Lung microvascular endothelial cell (primary cell): ENCODE measurements around the gene ZNF546. TPM values are rescaled to one million over a fixed set of nuclear protein-coding genes. Genes with fewer than 3 reads are reported as not detected.
A peak's percentile ranks its signal among the peaks of the same experiment; 100 is the strongest.
"Not testable (repeated sequence)": the region's sequence is repeated elsewhere in the genome, so short reads cannot be mapped to it uniquely, and the experiment has no call there.

Experiments
- DNase-seq, 2 donors: peaks; one replicate each; pipeline versions ENCODE4 v3.0.0 to v3.0.0-alpha.2; 2010; ENCODE audit warnings: low read depth in 2 of 2
- total RNA-seq: library from RNA; depleted of rRNA; stranded (reverse); fragments of >200 nt; gene quantifications from 2 replicates; pipeline ENCODE4 v1.2.1, GENCODE V29; 2014

ZNF546 gene
- total RNA-seq = 2.4 and 5.6 TPM in 2 replicates

DNA sequence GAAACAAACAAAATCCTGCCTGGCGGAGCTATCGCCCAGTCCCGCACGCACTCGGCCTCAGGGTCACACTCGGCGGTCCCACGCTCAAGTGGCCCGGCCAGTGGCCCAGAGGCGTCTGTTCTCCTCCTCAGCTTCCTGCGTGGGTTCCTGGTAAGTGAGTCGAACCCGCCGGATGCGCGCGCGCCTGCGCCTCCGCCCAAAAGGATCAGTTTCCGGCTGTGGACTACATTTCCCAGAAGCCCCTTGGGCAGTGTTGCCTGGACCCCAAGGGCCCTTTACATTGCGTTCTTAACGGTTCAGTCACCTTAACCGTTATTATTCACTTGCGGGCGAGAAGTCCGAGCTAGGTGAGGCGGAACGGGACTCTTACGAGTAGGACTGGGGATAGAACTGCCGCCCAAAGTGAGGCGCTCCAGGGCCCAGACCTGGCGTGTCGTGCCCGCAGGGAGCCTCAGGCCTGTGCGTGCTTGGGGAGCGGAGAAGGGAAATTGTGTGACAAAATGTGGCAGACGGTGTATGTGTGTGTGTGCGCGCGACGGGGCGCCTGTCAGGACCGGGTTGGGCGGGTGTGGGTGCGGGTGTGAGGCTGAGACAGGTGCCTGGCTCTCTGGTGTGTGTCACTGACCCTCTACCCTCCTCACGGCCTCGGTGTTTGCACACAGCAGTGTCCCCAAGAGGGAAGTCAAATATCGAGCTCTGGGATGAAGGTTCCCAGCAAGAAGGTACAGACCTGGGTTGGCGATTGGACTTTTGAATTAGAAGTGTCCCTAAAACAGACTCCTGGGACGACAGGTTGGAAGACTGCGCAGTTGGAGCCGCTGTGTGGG lies at the start of gene ZNF546:
ZNF546 (plus strand) TSS at position 250 of the 827 bp plus-strand sequence. CDS start 1,267 bp downstream, outside the sequence.
- DNase-seq = peak; percentile 88 to 92

DNA sequence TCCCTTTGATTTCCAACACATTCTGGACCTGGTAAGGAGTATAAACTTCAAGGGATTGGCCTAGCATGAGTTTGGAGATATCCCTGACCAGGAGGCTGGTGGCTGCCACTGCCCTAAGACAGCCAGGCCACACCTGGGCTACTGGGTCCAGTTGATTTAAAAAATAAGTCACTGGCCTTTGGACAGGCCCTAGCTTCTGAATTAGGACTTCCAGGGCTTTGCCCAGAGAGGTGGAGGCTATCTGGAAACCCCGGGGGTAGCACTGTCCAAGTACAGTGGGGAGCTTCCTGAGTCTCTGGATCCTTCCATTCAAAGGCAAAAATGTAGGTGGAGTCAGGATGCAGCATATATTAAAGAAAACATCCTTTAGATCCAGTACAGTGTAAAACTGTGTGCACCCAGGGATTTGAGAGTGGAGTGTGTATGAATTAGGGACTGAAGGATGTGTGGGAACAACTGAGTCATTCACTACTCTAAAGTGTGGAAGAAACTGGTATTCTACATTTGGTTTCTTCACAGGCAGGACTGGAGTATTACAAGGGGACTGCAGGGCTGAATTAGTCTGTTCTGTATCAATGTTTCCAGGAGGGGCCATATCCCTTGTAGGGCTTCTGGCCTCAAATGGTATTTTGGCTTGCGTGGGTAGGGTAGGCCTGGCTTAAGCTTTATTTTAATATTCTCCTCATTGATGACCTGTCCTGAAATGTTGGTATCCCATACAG lies 47.7 kb upstream of the ZNF546 start:
- no peak for DNase-seq

DNA sequence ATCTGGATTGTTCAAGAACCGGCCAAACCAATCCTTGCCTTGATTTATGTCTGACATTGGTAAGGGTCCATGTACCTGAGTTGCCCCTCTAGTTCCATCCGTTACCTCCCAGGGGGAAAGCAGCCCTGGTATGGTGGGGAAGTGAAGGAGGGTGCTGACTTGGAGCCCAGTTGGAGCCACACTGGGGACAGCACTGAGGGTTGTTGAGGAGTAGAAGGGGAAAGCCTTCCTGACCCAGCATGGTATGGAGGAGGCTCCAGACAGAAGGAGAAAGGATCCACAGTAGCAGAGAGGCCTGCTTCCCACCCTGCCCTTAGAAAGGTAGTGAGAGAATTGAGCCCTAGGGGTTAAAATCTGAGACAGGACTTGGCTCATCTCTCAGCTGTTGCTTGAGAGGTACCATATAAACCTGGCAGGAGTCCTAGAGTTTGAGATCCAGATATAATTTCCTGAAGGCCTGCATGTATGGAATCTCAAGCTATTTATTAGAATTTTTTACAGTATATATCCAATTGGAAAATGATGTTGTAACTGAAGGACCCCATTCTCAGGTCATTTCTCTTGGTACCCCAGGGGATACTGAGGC lies 45.7 kb upstream of the ZNF546 start:
- DNase-seq = no peak

DNA sequence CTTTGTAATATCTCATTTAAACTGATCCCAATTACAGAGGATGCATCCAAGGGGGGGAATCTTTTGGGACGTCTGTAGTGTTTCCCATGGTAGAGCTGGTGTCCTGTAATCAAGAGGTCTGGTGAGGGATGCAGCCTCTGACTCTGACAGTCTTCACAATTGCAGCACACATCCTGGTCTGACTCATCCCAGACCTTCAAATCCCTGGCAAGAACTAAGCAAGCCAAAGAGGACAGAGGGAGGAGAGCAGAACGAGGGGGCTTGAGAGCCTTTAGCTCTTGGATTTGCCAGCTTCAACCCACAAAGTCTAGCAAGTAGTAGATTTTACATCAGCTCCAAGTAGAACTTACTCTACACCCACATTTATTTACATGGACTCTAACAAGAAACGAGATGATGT lies 45.2 kb upstream of the ZNF546 start:
- peak in 1 of 2 donors; percentile 47 for DNase-seq

DNA sequence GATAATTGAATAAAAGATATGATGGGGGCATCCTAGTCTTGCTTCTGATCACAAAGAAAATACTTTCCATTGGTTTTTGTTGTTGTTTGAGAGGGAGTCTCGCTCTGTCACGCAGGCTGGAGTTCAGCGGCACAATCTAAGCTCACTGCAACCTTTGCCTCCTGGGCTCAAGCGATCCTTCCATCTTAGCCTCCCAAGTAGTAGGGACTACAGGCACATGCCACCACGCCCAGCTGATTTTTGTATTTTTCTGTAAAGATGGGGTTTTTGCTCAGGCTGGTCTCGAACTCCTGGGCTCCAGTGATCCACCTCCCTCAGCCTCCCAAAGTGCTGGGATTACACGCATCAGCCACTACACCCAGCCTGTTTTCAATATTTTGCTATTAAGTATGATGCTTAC lies 42.9 kb upstream of the ZNF546 start:
- no peak for DNase-seq

DNA sequence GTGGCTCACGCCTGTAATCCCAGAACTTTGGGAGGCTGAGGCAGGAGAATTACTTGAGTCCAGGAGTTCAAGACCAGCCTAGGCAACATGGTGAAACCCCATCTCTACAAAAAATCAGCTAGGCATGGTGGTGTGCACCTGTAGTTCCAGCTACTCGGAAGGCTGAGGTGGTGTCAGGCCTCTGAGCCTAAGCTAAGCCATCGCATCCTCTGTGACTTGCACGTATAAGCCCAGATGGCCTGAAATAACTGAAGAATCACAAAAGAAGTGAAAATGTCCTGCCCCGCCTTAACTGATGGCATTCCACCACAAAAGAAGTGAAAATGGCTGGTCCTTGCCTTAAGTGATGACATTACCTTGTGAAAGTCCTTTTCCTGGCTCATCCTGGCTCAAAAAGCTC lies 39.0 kb upstream of the ZNF546 start:
- DNase-seq = not testable (repeated sequence)

DNA sequence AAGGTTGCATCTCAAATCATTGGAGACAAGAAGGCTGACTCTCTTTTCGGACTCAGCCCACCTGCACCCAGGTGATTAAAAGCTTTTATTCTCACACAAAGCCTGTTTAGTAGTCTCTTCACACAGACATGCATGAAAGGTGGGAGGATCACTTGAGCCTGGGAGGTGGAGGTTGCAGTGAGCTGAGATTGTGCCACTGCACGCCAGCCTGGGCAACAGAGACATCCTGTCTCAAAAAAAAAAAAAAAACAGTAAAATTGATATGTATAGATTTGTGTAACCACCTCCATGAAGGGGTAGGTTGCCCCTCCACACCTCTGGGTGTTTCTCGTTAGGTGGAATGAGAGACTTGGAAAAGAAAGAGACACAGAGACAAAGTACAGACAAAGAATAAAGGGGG lies 37.9 kb upstream of the ZNF546 start:
- not testable (repeated sequence) for DNase-seq

DNA sequence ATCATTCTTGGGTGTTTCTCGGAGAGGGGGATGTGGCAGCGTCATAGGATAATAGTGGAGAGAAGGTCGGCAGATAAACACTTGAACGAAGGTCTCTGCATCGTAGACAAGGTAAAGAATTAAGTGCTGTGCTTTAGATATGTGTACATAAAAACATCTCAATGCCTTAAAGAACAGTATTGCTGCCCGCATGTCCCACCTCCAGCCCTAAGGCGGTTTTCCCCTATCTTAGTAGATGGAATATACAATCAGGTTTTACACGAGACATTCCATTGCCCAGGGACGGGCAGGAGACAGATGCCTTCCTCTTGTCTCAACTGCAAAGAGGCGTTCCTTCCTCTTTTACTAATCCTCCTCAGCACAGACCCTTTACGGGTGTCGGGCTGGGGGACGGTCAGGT lies 37.5 kb upstream of the ZNF546 start:
- DNase-seq = not testable (repeated sequence)

DNA sequence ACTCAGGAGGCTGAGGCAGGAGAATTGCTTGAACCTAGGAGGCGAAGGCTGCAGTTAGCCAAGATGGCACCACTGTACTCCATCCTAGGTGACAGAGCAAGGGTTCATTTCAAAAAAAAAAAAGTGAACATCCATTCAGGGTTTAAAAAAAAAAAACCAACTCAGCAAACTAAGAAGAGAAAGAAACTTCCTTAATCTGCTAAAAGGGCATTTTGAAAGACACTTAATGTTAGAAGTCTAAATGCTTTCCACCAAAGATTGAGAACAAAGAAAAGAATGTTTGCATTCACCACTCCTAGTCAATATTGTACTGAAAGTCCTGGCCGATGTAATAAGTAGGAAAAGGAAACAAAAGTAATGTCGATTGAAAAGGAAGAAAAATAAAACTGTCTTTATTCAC lies 33.0 kb upstream of the ZNF546 start:
- no peak for DNase-seq

DNA sequence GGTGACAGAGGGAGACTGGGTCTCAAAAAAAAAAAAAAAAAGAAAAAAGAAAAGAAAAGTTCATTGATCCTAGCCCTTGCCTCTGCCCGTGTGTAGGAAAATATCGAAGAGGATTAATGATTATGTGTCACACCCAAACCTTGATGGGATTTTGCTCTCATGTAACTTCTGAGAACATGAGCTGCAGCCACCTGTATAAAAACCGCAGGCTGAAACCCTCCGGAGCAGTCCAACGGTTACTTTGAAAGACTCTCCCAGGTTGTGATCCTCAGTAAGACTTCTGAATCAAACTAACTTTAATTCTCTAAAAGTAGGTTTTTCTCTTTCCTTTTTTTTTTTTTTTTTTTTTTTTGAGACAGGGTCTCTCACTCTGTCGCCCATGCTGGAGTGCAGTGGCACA lies 30.2 kb upstream of the ZNF546 start:
- no peak for DNase-seq

DNA sequence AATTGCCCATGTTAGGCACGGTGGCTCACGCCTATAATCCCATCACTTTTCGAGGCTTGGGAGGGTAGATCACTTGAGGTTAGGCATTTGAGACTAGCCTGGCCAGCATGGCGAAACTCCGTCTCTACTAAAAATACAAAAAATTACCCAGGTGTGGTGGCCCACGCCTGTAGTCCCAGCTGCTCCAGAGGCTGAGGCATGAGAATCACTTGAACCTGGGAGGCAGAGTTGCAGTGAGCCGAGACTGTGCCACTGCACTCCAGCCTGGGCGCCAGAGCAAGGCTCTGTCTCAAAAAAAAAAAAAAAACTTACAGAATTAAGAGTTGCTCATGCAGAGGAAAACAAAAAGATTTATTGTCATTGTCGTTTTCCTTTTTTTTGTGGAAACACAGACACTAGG lies 29.3 kb upstream of the ZNF546 start:
- no peak for DNase-seq

DNA sequence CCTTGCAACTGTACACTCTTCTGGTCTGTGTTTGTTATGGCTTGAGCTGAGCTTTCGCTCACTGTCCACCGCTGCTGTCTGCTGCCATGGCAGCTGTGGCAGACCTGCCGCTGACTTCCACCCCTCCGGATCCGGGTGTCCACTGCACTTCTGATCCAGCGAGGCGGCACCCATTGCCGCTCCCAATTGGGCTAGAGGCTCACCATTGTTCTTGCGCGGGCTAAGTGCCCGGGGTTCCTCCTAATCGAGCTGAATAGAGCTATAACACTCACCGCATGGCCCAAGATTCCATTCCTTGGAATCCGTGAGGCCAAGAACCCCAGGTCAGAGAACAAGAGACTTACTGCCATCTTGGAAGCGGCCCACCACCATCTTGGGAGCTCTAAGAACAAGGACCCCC lies 28.1 kb upstream of the ZNF546 start:
- DNase-seq = no peak

DNA sequence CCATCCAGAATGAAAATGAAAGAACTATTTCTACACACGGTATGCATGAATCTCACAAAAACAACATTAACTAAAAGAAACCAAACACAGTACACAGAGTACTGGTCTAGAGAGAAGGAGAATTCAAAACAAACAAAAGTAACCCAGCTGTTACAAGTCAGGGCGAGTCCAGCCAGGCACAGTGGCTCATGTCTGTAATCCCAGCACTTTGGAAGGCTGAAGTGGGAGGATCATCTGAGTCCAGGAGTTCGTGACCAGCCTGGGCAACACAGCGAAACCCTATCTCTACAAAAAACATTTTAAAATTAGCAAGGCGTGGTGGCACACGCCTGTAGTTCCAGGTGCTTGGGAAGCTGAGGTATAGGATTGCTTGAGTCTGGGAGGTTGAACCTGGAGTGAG lies 27.6 kb upstream of the ZNF546 start:
- no peak for DNase-seq

DNA sequence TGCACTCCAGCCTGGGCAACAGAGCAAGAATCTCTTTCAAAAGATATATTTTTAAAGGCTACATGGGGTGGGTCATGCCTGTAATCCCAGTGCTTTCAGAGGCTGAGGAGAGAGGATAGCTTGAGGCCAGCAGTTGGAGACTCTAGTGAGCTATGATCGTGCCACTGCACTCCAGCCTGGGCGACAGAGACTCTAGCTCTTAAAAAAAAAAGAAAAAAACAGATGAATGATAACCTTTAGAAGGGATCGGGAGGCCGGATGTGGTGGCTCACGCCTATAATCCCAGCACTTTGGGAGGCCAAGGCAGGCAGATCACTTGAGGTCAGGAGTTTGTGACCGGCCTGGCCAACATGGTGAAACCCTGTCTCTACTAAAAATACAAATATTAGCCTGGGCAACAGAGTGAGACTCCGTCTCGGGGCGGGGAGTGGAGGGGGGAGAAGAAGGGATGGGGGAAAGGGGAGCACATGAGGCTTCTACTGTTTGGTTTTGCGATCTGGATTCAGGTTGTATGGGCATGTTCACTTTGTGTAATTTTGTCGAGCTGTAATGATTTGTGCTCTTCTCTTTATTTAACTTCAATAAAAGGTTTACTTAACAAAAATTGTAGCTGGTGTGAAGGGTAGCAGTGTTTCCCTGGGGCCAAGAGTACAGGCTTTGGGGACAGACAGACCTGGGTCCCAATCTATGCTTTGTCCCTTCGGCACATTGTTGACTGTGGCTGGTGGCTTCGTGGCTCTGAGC lies 27.0 kb upstream of the ZNF546 start:
- no peak for DNase-seq

DNA sequence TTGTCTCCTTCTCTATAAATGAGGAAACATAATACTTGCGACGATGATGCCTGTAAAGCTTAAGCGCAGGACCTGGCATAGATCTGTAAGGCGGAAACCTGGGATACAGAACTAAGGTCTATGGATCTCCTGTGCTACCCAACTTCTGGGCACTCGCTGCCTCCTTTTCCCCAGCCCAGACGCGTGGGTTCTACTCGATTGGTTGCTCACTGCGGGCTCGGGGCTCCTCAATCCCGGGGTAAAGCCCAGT lies 26.5 kb upstream of the ZNF546 start:
- no peak for DNase-seq

DNA sequence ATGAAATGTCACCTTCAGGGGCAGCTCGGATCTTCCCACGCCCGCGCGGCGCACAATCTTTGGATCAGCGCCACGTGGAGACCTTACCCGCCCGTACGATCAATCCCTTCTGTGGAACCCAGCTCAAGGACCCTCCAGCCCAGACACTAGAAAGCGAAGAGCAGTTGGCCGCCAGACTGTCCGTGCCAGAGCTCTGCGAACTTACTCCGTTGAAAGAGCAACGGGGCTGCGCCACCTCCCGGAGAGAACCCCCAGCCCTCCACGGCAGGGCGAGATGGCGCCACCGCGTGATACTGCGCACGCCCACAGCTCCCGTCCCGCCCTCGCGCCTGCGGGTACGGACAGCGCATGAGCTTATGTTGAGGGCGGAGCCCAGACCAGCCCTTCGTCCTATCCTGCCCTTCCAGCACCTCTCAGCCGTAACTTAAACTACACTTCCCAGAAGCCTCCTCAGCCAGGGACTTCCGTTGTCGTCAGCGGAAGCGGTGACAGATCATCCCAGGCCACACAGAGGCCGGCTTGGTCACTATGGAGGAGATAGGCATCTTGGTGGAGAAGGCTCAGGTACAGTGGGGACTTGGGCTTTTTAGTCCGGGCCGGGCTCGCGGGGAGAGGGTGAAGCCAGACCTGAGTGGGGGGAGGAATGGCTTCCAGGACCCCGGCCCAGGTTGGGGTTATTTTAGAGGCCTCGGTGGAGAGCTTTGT lies 26.0 kb upstream of the ZNF546 start, which contains the start of gene PSMC4:
PSMC4 (plus strand) TSS at position 491 of the 705 bp plus-strand sequence; CDS start at position 529, 38 bp downstream.
- peak; percentile 100 for DNase-seq

DNA sequence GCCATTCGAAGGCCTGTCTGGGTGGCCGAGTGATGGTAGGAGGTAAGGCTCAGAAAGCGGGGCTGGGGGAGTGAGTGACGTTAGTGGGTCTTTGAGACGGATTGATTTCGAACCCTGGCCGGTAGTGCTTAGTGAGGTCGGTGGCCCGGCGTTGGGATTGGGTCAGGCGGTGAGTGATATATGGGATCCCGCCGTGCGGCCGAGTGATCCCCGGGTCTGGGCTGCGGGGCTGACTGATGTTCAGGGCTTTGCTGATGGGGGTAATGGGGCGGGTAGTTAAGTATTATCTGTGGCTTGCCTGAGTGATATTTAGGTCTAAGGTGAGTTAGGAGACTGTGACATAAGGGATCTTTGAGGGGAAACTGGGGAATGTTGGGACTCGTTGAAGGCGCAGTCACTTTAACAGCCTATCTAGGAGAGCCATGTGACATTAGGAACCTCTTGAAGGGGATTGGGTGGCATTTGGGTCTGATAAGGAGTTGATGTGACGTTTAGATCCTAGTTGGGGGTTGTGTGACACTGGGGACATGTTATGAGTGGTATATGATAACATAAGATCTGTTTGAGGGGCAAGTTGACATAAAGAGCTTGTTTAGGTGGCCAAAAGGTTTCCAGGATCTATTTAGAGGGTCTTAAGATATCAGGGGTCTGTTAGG lies 25.4 kb upstream of the ZNF546 start:
- peak; percentile 32 to 36 for DNase-seq

DNA sequence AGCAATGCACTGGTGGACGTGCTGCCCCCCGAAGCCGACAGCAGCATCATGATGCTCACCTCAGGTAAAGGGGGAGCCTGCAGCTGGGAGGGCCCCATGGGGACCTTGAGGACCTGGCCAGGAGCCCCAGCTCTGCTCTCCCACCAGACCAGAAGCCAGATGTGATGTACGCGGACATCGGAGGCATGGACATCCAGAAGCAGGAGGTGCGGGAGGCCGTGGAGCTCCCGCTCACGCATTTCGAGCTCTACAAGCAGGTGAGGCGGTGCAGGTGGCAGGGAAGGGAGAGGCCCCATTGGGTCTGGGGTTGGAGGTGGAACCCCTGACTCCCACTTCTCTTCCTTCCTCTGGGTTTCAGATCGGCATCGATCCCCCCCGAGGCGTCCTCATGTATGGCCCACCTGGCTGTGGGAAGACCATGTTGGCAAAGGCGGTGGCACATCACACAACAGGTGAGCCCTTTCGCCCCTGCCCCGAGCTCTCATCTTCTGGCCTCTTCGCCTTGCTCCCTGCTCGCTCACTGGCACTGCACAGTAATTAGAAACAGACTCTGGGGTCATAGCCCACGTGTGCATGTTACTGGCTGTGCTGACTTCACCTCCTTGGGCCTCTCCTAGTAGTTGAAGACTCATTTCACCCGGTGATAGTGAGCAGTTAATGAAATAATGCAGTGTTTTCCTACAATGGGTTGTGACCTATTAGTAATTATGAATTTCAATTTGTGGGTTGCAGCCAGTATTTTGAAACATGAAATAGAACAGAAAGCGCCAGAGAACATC lies 22.3 kb upstream of the ZNF546 start:
- no peak for DNase-seq

DNA sequence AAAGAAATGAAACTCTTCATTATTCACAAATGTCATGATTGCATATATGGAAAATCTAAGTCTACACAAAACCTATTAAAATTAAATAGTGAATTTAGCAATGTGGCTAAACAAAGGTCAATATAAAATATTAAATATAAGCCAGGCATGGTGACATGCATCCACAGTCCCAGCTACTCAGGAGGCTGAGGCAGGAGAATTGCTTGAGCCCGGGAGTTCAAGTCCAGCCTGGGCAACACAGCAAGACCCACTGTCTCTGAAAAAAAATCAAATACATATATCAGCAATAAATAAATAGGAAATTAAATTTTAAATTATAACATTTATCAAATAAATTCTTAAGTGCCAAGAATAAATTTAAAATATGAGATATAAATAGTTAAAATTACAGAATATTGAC lies 14.0 kb upstream of the ZNF546 start:
- no peak for DNase-seq

DNA sequence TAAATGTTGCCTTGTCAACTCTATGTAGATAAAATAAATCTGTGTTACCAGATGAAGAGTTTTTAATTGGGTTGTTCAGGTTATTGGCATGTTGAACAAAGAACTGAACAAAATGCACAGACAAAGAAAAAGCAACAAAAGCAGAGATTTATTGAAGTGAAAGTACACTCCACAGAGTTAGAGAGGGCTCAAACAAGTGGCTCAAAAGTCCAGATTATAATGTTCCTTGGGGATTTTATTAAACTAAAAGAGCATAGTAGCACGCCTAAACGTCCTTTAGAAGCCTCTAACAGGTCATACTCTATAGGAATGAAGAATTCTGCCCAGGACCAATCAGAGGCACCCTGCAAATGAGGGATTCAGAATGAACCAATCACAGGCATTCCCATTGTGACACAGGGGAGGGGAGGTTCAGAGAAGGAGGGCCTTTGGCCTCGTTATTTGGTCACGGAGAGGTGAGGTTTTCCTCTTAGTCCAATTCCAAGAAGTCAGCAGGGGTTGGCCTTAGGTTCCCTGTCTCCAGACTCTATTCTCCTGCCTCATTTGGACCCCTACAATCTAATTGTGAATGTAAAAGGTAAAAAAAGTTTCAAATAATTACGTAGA lies 13.1 kb upstream of the ZNF546 start:
- no peak for DNase-seq
